Natural killer cell (primary cell): ENCODE results near the gene GAB4. TPM values are rescaled to one million over a fixed set of nuclear protein-coding genes. Genes with fewer than 3 reads are reported as not detected.

Experiments used
- ATAC-seq, 3 donors: fragments of 150-1000 bp in 2 of 3; fragments of 200-7000 bp in 1 of 3; cut with Tn5 transposase; 1 replicate in 1 of 3; 2 replicates in 2 of 3; pipeline ENCODE4 v1.10.0; 2021; ENCODE audit warnings: mild to moderate bottlenecking in 2 of 3, moderate library complexity in 2 of 3
- DNase-seq, 2 donors: peaks; one replicate each; pipeline versions ENCODE4 v3.0.0 to v3.0.0-alpha.2; 2013 to 2021; ENCODE audit warnings: mixed read lengths in 1 of 2
- H3K27ac ChIP-seq: one replicate; pipeline ENCODE4 v1.5.1; 2013; ENCODE audit warnings: mild to moderate bottlenecking, low read length
- H3K27me3 ChIP-seq: one replicate; pipeline ENCODE4 v1.6.1; 2013; ENCODE audit warnings: low read length; ENCODE audit not compliant: control insufficient read depth, insufficient read depth
- H3K36me3 ChIP-seq: one replicate; pipeline ENCODE4 v1.6.1; 2013; ENCODE audit warnings: low read length; ENCODE audit not compliant: control insufficient read depth, insufficient read depth
- H3K4me1 ChIP-seq: one replicate; pipeline ENCODE4 v1.6.1; 2013; ENCODE audit warnings: low read length; ENCODE audit not compliant: control insufficient read depth, insufficient read depth
- H3K4me3 ChIP-seq: one replicate; pipeline ENCODE4 v1.5.1; 2013; ENCODE audit warnings: low read length
- H3K9me3 ChIP-seq: one replicate; pipeline ENCODE4 v1.6.1; 2013; ENCODE audit warnings: low read length; ENCODE audit not compliant: control insufficient read depth, insufficient read depth
- H3K27ac Mint-ChIP-seq, 2 donors: one replicate each; pipeline ENCODE4 v1.8.0; 2022; ENCODE audit warnings: mild to moderate bottlenecking in 2 of 2, mixed read lengths in 2 of 2, moderate library complexity in 1 of 2
- H3K27me3 Mint-ChIP-seq, 2 donors: one replicate each; pipeline ENCODE4 v1.8.0; 2022; ENCODE audit warnings: low read depth in 2 of 2, mixed read lengths in 2 of 2
- H3K36me3 Mint-ChIP-seq: one replicate; pipeline ENCODE4 v1.8.0; 2022; ENCODE audit warnings: mixed read lengths
- H3K4me1 Mint-ChIP-seq, 2 donors: one replicate each; pipeline ENCODE4 v1.8.0; 2022; ENCODE audit warnings: mixed read lengths in 2 of 2
- H3K4me3 Mint-ChIP-seq: one replicate; pipeline ENCODE4 v1.8.0; 2022; ENCODE audit warnings: mild to moderate bottlenecking, moderate library complexity, mixed read lengths
- H3K9me3 Mint-ChIP-seq, 2 donors: one replicate each; pipeline ENCODE4 v1.8.0; 2022; ENCODE audit warnings: mixed read lengths in 2 of 2
- CTCF ChIP-seq: fragments of 200-600 bp; IDR thresholded peaks from one replicate; pipeline ENCODE4 v1.8.0; 2022; ENCODE audit warnings: antibody characterized with exemption
- WGBS: methylation state at CpG from one replicate; pipeline ENCODE4 v1.1.7; 2013; ENCODE audit warnings: missing lambda C conversion rate; ENCODE audit not compliant: insufficient coverage; 5-methylcytosine and 5-hydroxymethylcytosine counted together
- intact Hi-C: fragments of 100-400 bp; cut with micrococcal nuclease; formaldehyde crosslinking; loops from one replicate; pipeline ENCODE4 v1.14.2; 2022
- total RNA-seq, 4 donors: library from RNA; stranded (reverse); fragments of 120-200 nt in 1 of 4; gene quantifications; one replicate each; pipeline versions ENCODE4 v1.2.3 to v1.2.4, GENCODE V29; 2013 to 2022

GAB4 gene
- total RNA-seq, 3 donors from 2014 or later (not counting 1 experiment from before 2014, with no cell fraction given): 0.57 to 4.6 (median 2.7) TPM

DNA sequence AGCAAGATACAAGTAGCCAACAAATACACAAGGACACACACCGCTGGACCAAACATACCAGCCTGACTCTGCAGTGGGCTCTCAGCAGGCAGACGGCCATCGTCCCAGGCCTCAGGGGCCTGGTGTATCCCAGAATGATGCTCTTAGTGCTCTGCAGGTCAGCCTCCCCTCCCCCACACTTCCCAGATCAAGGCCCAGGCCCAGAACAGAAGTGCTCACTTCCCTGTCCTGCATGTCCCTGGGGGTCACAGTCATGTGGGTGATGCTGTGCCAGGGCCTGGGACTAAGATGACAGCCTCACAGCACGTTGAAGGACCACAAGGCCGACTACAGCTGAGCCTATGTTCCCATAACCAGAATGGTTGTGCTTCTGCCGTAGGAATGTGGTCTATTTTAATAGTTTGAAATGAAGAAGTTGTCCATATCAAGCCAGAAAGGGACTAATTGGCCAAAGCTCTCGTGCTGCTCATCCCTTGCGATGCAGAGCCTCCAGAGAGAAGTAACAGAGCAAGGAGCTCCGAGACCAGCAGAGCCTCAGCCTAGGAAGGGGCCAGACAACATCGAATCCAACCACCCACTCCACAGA, 48.6 kb downstream of the GAB4 start:
- ATAC-seq (no peak), DNase-seq (no peak)
- H3K27ac Mint-ChIP-seq: no peak overlapping the region
- no peaks in the 10 kb centered on the region for H3K27me3 ChIP-seq
- H3K36me3 ChIP-seq: no peaks in the 10 kb centered on the region
- H3K27ac ChIP-seq: no peak overlapping the region
- no peaks in the 10 kb centered on the region for H3K9me3 Mint-ChIP-seq
- no peak overlapping the region for H3K4me3 Mint-ChIP-seq
- H3K4me3 ChIP-seq: no peak overlapping the region
- no peaks in the 10 kb centered on the region for H3K27me3 Mint-ChIP-seq
- H3K4me1 Mint-ChIP-seq: peaks cover 17 to 25% of the 10 kb centered on the region in 2 donors
- intact Hi-C loops: no loop called here
- H3K4me1 ChIP-seq: peaks cover 21% of the 10 kb centered on the region
- WGBS: 83% methylated on average over 10 of the region's 10 CpGs
- no peak for TF ChIP-seq CTCF
- no peaks in the 10 kb centered on the region for H3K36me3 Mint-ChIP-seq
- H3K9me3 ChIP-seq: no peaks in the 10 kb centered on the region

GRCh38 chr22:16958475-16958874, 49.5 kb downstream of the GAB4 start:
- Mint-ChIP-seq H3K27me3 (no peaks in the 10 kb centered on the region), H3K27ac (no peak overlapping the region), H3K36me3 (no peaks in the 10 kb centered on the region), H3K9me3 (no peaks in the 10 kb centered on the region), H3K4me3 (no peak overlapping the region), H3K4me1 (peaks cover 17 to 23% of the 10 kb centered on the region in 2 donors)
- Histone ChIP-seq H3K36me3 (no peaks in the 10 kb centered on the region), H3K27ac (no peak overlapping the region), H3K27me3 (no peaks in the 10 kb centered on the region), H3K4me1 (peaks cover 25% of the 10 kb centered on the region), H3K9me3 (no peaks in the 10 kb centered on the region), H3K4me3 (no peak overlapping the region)
- no peak for TF ChIP-seq CTCF
- ATAC-seq (no peak), DNase-seq (no peak)
- intact Hi-C loops: no loop called here
- 81% methylated on average over 2 of the region's 2 CpGs for WGBS

DNA sequence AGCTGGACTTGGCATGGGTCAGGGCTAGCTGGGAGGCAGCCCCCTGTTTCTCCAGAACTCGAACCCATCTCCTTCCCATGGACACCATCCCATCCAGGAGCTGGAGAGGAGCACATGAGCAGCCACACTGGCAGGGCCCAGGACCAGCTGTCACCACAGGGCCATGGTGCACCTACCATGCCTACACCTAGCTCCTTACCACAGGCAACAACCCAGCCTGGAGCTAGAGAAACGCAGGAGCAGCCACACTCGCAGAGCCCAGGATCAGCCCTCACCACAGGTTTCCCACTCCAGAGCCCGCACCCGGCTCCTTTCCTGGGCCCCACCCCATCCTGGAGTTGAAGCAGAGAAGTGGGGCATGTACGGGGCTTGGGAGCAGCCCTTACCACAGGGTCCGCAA, 50.2 kb downstream of the GAB4 start:
- no peaks in the 10 kb centered on the region for H3K9me3 Mint-ChIP-seq
- 93% methylated on average over 7 of the region's 7 CpGs for WGBS
- H3K4me1 ChIP-seq: peaks cover 25% of the 10 kb centered on the region
- no peaks in the 10 kb centered on the region for H3K27me3 Mint-ChIP-seq
- no peaks in the 10 kb centered on the region for H3K36me3 ChIP-seq
- DNase-seq (no peak), ATAC-seq (no peak)
- peaks cover 17 to 23% of the 10 kb centered on the region in 2 donors for H3K4me1 Mint-ChIP-seq
- no peaks in the 10 kb centered on the region for H3K36me3 Mint-ChIP-seq
- H3K27me3 ChIP-seq: no peaks in the 10 kb centered on the region
- H3K4me3 ChIP-seq: no peak overlapping the region
- no peak overlapping the region for H3K4me3 Mint-ChIP-seq
- no peak overlapping the region for H3K27ac Mint-ChIP-seq
- no peaks in the 10 kb centered on the region for H3K9me3 ChIP-seq
- TF ChIP-seq CTCF: no peak
- H3K27ac ChIP-seq: no peak overlapping the region
- intact Hi-C loops: no loop called here

DNA sequence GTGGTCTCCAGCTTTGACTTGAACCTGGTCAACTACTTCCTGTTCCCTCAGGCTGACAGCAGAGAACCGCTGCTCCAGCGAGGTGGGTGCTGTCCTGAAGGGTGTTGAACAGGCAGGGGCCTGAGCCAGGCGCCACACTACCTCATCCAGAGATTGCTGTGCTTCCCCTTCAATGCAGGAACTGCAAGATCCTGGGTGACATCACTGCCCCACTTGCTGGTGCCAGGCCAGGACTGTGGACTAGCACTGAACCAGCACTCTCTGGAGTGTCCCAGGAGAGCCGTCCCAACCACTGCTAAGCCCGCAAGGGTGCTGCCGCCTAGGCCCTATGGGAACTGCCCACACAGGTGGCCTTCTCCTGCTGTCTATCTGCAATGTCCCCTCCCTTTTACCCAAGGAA, 51.7 kb downstream of the GAB4 start:
- TF ChIP-seq CTCF: no peak
- peak overlapping the region; percentile 26 to 65 for H3K27ac Mint-ChIP-seq
- Histone ChIP-seq H3K27me3 (no peaks in the 10 kb centered on the region), H3K4me3 (no peak overlapping the region), H3K9me3 (no peaks in the 10 kb centered on the region), H3K4me1 (peaks cover 25% of the 10 kb centered on the region), H3K27ac (peak overlapping the region; percentile 5), H3K36me3 (no peaks in the 10 kb centered on the region)
- no peaks in the 10 kb centered on the region for H3K9me3 Mint-ChIP-seq
- WGBS: 71% methylated on average over 6 of the region's 6 CpGs
- H3K4me3 Mint-ChIP-seq: no peak overlapping the region
- ATAC-seq (peak; percentile 18 to 48 (median 29)), DNase-seq (no peak)
- H3K4me1 Mint-ChIP-seq: peaks cover 17 to 23% of the 10 kb centered on the region in 2 donors
- intact Hi-C loops: no loop called here
- no peaks in the 10 kb centered on the region for H3K36me3 Mint-ChIP-seq
- no peaks in the 10 kb centered on the region for H3K27me3 Mint-ChIP-seq
